Measurements from ENCODE around the gene MORN4. TPM values are rescaled to one million over a fixed set of nuclear protein-coding genes. Genes with fewer than 3 reads are reported as not detected.

The MORN4 gene
- total RNA-seq, 4 donors from 2014 or later, result 0.34 to 3.6 (median 1.2) TPM

DNA sequence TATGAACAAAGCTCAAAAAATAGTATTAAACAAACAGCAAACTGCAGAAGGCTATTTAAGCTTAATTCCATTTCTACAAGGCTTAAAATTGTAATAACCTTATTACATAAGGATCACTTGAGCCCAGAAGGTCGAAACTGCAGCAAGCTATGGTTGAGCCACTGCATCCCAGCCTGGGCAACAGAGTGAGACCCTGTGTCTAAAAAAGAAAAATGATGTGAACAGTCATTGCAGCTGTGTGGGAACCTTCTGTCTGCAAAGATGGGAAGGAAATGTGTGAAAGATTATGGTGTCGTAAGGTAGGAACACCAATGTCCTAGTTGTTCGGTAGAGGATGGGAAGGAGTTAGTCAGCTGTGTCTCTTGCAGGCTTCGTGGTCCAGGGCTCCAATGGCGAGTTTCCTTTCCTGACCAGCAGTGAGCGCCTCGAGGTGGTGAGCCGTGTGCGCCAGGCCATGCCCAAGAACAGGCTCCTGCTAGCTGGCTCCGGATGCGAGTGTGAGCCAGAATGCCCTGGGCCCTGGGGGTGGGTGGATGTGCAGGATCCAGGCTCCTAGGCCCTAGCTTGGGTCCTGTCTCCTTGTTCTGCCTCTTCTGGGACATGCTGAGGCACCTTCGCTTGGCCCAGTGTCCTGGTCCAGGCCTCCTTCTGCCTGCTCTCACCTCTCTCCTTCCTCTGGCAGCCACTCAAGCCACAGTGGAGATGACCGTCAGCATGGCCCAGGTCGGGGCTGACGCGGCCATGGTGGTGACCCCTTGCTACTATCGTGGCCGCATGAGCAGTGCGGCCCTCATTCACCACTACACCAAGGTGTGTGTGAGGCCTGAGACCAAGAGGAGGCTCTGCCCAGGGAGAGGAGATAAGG, 34.7 kb downstream of the MORN4 start:
- WGBS, 2 donors, result 85 to 90% methylated on average over 14 of the region's 19 CpGs
- no peak for DNase-seq
- no peaks in the 10 kb centered on the region for H3K27me3 ChIP-seq

DNA sequence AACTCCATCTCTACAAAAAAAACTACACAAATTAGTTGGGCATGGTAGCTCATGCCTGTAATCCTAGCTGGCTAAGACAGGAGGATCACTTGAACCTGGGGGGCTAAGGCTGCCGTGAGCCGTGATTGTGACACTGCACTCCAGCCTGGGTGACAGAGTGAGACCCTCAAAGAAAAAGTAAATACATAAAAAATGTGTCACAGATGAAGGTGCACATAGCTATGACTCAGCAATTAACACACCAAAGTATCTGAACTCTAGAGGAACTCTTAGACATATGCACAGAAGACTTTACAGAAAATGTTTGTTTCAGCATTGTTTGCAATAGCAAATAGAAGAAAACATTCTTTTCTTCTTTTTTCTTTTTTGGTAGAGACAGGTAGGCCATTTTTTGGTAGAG, 35.5 kb downstream of the MORN4 start:
- intact Hi-C loops (cut with DNase I), result no loop called here
- 76 to 100% methylated on average over 2 of the region's 2 CpGs for WGBS, 2 donors
- H3K9me3 ChIP-seq, result no peaks in the 10 kb centered on the region
- no peaks in the 10 kb centered on the region for H3K27me3 ChIP-seq
- peak overlapping the region in 2 of 4 donors; percentile 82 to 83 for H3K27ac ChIP-seq
- H3K4me1 ChIP-seq, result peaks cover 0 to 17% (median 10%) of the 10 kb centered on the region in 3 donors
- DNase-seq, result no peak
- no peaks in the 10 kb centered on the region for H3K36me3 ChIP-seq
- TF ChIP-seq POLR2A (IDR thresholded peaks at IDR 0.05) (no peak), CTCF (IDR thresholded peaks at IDR 0.05) (no peak)
- no peak overlapping the region for H3K4me3 ChIP-seq

More for the DNA sequence above, 34.7 kb downstream of the MORN4 start:
- Histone ChIP-seq H3K9me3 (no peaks in the 10 kb centered on the region), H3K4me3 (no peak overlapping the region), H3K4me1 (peaks cover 0 to 17% (median 10%) of the 10 kb centered on the region in 3 donors), H3K36me3 (no peaks in the 10 kb centered on the region), H3K27ac (no peak overlapping the region)
- intact Hi-C loops (cut with DNase I), result no loop called here
- TF ChIP-seq CTCF (IDR thresholded peaks at IDR 0.05) (no peak), POLR2A (IDR thresholded peaks at IDR 0.05) (no peak)

DNA sequence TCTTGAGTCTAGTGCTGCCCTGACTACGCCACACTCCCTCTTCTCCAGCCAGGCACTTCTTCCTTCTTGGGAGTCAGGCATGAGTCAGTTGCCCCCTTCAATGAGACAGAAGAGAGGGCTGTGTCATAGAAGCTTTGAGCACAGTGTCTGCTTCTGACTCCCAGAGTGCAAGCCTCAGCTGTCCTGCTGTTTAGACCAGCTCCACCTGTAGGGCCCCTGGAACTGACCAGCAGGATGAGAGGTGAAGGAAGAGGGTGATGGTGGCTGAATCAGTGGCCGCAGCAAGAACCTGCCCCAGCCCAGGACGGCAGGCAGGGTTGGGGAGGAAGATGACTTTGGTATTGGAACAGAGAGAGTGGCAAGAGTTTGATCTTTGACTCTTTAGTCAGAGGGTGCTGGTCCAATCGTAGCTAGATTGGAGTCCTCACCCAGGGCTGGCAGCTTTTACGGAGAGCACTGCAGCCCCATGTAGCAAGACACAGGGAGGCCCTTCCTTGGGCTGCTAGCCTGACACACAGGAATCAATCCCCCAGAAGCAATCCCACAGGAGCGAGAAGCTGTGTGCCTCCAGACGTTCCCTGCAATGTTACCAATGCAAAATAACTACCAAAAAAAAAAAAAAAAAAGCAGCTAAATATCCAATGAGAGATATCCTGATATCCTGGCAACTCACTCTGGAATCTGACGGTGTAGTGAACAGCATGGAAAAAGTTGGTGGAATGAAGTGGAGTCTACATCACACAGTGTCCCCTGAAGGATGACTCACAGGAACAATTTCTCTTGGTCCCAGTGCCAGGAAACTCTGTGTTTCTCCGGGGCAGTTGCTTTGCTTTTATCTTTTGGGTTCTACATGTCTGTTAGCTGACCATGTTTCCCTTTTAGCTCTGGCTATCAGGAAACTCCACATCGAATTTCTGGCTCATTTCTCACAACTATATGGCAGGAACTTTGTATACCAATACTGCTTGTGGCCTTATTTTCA, 36.9 kb downstream of the MORN4 start:
- Histone ChIP-seq H3K36me3 (no peaks in the 10 kb centered on the region), H3K4me3 (no peak overlapping the region), H3K27ac (peak overlapping the region; percentile 58 to 88 (median 82)), H3K9me3 (no peaks in the 10 kb centered on the region), H3K4me1 (peaks cover 0 to 17% (median 10%) of the 10 kb centered on the region in 3 donors), H3K27me3 (no peaks in the 10 kb centered on the region)
- no peak for TF ChIP-seq POLR2A (IDR thresholded peaks at IDR 0.05)
- no peak for TF ChIP-seq CTCF (IDR thresholded peaks at IDR 0.05)
- DNase-seq, result no peak
- WGBS, 2 donors, result 42 to 47% methylated on average over 8 to 10 of the region's 10 CpGs
- intact Hi-C loops (cut with DNase I), result no loop called here

DNA sequence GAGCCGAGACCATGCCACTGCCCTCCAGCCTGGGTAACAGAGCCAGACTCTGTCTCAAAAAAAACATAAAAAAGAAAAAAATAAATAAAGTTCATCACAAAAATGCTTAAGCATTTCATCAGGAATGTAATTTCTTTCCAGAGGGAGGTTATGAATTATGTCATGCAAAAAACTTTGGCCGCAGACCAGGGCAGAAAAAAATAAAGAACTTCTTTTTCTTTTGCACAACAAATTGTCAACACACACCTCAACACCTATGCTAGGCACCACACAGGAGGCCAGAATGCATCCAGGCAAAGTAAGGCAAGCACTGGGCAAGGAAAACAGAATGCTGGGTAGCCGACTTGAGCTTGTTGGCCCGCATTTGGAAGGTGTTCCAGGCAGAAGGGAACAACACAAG, 39.9 kb downstream of the MORN4 start:
- no peaks in the 10 kb centered on the region for H3K36me3 ChIP-seq
- H3K4me3 ChIP-seq, result no peak overlapping the region
- H3K4me1 ChIP-seq, result peaks cover 0 to 17% (median 10%) of the 10 kb centered on the region in 3 donors
- peak overlapping the region in 1 of 4 donors; percentile 28 for H3K27ac ChIP-seq
- 57 to 63% methylated on average over 4 of the region's 4 CpGs for WGBS, 2 donors
- H3K27me3 ChIP-seq, result no peaks in the 10 kb centered on the region
- H3K9me3 ChIP-seq, result no peaks in the 10 kb centered on the region
- no peak for DNase-seq
- no peak for TF ChIP-seq CTCF (IDR thresholded peaks at IDR 0.05)
- no peak for TF ChIP-seq POLR2A (IDR thresholded peaks at IDR 0.05)
- intact Hi-C loops (cut with DNase I), result no loop called here

Measured in esophagus squamous epithelium (tissue), 5 donors.